DMS153 treated with DMSO at 0.1 percent for 48 hours (cell line): Measurements from ENCODE around the gene ZNF862.

ENCODE experiments used
- DNase-seq: peaks from one replicate; lab custom pipeline; 2025; ENCODE audit not compliant: unreplicated experiment; lab: John Stamatoyannopoulos, UW

ZNF862 gene

DNA sequence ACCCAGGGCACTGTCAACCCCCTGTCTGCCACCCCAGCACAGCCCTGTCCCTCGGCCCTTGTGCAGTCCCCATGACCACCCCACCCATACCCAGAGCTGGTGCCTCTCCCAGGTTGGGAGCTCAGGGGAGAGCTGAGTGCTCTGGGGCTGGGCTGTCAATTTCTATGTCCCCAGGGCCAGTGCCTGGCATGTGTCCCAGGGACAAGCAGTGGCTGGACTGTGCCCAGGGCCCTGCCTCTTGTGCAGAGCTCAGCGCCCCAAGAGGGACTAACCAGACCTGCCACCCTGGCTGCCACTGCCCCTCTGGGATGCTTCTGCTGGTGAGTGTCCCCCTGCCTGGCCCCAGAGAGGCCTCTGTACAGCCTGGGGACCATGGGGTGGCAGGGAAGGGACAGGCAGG lies 29.0 kb upstream of the ZNF862 start:
- DNase-seq = no peak

- no peak for DNase-seq
Observed at GRCh38 chr7:149811221-149811620, 27.0 kb upstream of the ZNF862 start.

GRCh38 chr7:149811831-149812490 lies 26.2 kb upstream of the ZNF862 start:
- DNase-seq = no peak

DNA sequence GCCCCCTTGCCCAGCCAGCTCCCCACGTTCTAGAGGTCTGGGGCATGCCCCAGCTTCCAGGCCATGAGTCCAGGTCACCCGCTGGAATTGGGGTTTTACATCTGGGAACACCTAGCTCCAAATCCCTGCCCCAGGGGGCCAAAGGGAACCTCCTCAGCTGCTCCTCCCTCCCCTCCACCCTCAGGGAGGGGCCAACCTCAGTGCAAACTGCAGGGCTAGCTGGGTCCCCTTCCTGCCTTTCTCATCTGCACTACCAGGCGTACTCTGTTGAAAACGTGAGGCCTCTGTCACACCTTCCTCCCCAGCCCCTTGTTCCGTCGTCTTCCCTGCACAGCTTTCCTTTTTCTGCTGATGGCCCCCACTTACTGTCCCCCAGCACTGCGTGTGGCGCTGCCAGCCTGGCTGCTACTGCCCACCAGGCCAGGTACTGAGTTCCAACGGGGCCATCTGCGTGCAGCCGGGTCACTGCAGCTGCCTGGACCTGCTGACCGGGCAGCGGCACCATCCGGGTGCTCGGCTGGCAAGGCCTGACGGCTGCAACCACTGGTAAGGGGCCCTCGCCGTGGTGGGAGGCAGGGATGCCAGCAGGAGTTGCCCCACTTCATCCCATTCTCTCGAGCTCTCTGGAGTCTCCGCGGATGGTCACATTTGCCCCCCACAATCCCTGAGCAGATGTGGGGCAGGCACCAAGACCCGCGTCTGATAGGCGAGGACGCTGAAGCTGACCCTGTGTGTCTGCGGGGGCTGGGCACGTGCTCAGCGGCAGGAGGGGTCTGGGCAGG lies 24.7 kb upstream of the ZNF862 start:
- DNase-seq = no peak

DNA sequence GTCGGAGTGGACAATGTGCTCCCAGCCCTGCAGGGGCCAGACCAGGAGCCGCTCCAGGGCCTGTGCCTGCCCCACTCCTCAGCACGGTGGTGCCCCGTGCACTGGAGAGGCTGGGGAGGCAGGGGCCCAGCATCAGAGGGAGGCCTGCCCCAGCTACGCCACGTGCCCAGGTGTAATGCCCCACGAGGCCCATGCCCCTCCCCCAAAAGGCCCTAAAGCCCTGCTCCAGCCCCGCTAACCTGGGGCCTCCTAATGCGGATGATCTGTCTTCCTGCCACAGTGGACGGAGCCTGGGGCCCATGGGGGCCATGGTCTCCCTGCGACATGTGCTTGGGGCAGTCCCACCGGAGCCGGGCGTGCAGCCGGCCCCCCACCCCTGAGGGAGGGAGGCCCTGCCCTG lies 23.7 kb upstream of the ZNF862 start:
- DNase-seq = no peak

DNA sequence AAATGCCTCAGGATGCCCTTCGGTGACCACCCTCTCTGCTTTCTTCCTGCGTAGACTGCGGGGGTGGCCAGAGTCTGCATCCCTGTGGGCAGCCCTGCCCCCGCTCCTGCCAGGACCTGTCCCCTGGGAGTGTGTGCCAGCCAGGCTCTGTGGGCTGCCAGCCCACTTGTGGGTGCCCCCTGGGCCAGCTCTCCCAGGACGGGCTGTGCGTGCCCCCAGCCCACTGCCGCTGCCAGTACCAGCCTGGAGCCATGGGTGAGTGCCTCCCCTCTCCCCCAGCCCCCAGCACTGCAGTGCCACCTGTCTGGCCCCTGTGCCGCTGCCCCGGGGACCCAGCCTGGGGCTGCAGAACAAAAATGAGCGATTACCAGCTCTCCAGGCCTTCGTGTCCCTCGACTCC lies 23.1 kb upstream of the ZNF862 start:
- DNase-seq = no peak

DNA sequence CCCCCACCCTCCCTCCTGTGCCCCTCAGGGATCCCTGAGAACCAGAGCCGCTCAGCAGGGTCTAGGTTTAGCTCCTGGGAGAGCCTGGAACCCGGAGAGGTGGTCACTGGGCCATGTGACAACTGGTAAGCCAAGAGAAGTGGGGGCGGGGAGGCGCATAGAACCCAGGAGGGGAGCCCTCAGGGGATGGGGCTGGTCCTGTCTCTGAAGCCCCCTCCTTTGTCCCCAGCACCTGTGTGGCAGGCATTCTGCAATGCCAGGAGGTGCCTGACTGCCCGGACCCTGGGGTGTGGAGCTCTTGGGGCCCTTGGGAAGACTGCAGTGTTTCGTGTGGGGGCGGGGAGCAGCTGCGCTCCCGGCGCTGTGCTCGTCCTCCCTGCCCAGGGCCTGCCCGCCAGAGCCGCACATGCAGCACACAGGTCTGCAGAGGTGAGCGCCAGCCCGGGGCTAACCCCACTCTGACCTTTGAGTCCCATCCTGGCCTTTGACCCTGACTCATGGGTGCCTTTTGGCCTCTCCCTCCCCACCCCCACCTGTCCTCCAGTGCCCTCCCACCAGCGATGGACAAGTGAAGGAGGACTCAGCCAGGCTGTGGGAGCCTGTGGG lies 22.4 kb upstream of the ZNF862 start:
- no peak for DNase-seq

DNA sequence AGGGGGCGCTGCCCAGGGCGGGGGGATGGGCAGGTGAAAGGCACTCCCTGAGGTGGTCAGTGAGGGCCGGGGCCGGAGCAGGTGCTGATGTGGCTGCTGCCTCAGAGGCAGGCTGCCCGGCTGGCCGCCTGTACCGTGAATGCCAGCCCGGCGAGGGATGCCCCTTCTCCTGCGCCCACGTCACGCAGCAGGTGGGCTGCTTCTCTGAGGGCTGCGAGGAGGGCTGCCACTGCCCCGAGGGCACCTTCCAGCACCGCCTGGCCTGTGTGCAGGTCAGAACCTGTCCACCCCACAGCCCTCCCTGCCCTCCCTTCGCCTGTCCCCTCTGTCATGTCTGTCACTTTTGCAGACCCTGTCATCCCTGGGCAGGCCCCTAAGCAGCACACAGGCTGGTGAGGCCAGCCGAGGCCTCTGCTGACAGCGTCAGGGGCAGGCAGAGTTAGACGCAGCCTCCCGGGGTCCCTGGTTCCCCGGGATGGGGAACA lies 21.9 kb upstream of the ZNF862 start:
- DNase-seq = no peak

GRCh38 chr7:149816794-149817193 lies 21.4 kb upstream of the ZNF862 start:
- DNase-seq = no peak

DNA sequence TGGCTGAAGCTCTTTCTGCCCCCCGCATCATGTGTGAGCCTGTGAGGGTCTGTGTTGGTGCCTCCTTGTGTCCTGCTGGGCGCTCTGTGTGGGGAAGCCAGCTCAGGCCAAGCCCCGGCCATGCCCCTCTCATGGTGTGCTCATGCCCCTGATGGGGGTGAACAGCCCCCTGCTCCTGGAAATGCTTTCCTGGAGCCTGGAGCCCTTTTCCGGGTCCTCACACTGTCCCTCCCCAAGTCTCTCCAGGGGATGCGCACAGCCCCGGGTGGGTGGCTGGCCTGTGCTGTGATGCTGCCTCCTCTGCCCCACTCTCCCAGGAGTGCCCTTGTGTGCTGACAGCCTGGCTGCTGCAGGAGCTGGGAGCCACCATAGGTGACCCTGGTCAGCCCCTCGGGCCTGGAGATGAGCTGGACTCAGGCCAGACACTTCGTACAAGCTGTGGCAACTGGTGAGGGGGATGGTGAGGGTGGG lies 20.8 kb upstream of the ZNF862 start:
- DNase-seq = no peak

DNA sequence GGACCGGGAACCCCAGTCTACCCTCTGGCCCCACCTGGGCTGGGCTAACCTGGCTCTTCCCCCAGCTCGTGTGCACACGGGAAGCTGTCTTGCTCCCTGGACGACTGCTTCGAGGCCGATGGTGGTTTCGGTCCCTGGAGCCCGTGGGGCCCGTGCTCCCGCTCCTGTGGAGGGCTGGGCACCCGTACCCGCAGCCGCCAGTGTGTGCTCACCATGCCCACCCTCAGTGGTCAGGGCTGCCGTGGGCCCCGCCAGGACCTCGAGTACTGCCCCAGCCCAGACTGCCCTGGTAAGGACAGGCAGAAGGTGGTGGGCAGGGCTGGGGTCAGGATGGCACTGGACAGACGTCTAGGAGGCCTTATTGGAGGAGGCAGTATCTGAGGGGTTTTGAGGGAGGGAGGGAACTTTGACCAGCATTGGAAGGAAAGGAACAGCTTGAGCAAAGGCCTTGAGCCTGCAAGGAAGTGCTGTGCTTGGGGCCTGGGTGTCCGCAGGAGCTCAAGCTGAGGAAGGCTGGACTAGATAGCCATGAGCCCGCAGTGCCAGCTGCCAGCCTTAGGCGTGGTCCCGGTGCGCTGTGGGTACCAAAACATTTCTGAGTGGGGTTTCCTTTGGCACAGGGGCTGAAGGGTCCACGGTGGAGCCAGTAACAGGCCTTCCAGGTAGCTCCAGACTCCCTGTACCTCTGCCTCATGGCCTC lies 20.2 kb upstream of the ZNF862 start:
- no peak for DNase-seq

GRCh38 chr7:149818536-149818840 lies 19.7 kb upstream of the ZNF862 start:
- no peak for DNase-seq

- no peak for DNase-seq
Observed at GRCh38 chr7:149819141-149819960, 18.8 kb upstream of the ZNF862 start.

GRCh38 chr7:149819961-149820340 lies 18.2 kb upstream of the ZNF862 start:
- no peak for DNase-seq

DNA sequence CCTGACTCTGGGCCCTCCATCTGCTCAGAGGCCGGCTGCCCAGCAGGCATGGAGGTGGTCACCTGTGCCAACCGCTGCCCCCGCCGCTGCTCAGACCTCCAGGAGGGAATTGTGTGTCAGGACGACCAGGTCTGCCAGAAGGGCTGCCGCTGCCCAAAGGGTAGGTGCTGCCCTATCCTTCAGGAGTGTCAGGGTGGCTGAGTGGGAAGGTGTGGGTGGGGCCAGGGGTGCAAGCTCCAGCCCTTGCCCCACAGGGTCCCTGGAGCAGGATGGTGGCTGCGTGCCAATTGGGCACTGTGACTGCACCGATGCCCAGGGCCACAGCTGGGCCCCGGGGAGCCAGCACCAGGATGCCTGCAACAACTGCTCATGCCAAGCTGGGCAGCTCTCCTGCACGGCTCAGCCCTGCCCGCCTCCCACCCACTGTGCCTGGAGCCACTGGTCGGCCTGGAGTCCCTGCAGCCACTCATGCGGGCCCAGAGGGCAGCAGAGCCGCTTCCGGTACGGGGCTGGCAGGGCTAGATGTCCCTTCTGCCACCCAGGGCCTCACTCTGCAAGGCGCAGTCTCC lies 17.5 kb upstream of the ZNF862 start:
- DNase-seq = no peak

DNA sequence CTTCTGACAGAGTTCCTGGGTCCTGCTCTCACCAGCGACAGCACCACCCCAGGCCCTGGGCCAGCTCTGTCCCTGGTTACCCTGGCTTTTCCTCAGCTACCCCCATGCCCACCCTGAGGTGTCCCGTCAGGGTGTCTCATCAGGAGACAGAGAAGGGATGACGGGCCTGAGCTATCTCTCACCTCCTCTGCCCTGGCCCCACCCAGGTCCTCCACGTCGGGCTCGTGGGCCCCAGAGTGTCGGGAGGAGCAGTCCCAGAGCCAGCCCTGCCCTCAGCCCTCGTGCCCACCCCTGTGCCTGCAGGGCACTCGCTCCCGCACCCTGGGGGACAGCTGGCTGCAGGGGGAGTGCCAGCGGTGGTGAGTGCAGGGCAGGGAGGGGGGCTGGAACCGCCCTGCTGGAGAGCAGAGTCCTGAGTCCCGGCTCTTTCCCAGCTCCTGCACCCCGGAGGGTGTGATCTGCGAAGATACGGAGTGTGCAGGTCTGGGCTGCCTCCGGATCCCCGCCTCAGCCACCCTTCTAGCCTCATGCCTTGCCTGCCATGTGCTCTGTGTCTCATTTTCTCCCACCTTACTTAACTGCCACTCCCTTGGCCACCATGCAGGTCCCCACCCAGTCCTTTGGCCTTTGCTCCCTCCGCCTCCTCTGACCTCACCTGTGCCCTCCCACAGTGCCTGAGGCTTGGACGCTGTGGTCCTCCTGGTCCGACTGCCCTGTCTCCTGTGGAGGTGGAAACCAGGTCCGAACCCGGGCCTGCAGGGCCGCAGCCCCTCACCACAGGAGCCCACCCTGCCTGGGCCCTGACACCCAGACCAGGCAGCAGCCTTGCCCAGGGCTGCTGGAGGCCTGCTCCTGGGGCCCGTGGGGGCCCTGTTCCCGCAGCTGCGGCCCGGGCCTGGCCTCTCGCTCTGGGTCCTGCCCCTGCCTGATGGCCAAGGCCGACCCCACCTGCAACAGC lies 16.7 kb upstream of the ZNF862 start:
- no peak for DNase-seq

- no peak for DNase-seq
Observed at GRCh38 chr7:149822353-149822943, 15.7 kb upstream of the ZNF862 start.

DNA sequence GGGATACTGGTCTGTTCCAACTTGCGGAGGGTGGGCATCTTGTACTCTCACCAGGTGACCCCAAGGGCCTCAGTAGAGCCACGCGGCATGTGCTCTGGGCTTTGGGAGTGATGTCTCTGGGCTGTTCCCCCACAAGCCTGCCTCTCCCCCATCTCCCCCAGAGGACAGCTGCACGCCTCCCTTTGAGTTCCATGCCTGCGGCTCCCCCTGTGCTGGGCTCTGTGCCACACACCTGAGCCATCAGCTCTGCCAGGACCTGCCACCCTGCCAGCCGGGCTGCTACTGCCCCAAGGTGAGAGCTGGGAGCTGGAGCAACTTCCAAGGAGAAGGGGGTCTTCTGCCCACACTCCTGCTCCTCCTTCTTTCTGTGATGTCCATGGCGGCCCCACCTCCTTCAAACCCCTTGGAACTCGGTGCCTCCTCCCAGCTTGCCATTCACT lies 15.0 kb upstream of the ZNF862 start:
- DNase-seq = no peak

DNA sequence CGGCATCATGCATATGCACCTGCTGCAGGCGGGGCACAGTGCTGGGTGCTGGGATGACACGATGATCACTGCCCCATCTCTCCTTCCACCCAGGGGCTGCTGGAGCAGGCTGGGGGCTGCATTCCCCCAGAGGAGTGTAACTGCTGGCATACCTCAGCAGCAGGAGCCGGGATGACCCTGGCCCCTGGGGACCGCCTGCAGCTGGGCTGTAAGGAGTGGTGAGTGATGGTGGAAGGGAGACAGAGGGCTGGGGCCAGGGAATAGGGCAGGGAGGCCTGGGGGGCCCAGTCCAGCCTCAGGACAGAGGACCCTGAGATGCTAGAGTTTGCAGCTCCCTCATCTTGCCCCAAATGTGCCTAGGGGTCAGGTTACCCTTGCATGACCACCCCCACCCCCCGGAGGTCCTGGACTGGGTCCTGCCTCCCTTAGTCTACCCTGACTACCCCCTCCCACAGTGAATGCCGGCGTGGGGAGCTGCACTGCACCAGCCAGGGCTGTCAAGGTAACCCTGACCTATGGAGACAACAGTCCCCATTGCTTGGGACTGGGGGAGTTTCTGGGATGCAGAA lies 14.5 kb upstream of the ZNF862 start:
- DNase-seq = no peak
